Muscle layer of colon (tissue), 2 donors: ENCODE data around the gene DDIT4L.
"Not testable (repeated sequence)": the region's sequence is repeated elsewhere in the genome, so short reads cannot be mapped to it uniquely, and the experiment has no call there.

ENCODE experiments used
- H3K27ac ChIP-seq: one replicate; pipeline ENCODE4 v1.7.0; 2013; ENCODE audit warnings: low read depth, mild to moderate bottlenecking, low read length, moderate library complexity
- H3K27me3 ChIP-seq, 2 donors: one replicate each; pipeline ENCODE4 v1.7.0; 2013; ENCODE audit warnings: low read length in 2 of 2, mild to moderate bottlenecking in 2 of 2; ENCODE audit not compliant: insufficient read depth in 2 of 2, control insufficient read depth in 1 of 2
- H3K36me3 ChIP-seq: one replicate; pipeline ENCODE4 v1.7.0; 2013; ENCODE audit warnings: mild to moderate bottlenecking, low read length; ENCODE audit not compliant: insufficient read depth
- H3K4me1 ChIP-seq: one replicate; pipeline ENCODE4 v1.7.0; 2013; ENCODE audit warnings: mild to moderate bottlenecking, low read length; ENCODE audit not compliant: insufficient read depth
- H3K4me3 ChIP-seq, 2 donors: one replicate each; pipeline ENCODE4 v1.7.0; 2013; ENCODE audit warnings: low read length in 2 of 2, low read depth in 1 of 2, mild to moderate bottlenecking in 1 of 2, moderate library complexity in 1 of 2
- H3K9ac ChIP-seq: one replicate; pipeline ENCODE4 v1.7.0; 2013; ENCODE audit warnings: low read length
- H3K9me3 ChIP-seq: one replicate; pipeline ENCODE4 v1.7.0; 2013; ENCODE audit warnings: mild to moderate bottlenecking, low read length
- donor health status: abdominal sarcoma.
- donor health status: Adenocarcinoma of cecum.

The DDIT4L gene

DNA sequence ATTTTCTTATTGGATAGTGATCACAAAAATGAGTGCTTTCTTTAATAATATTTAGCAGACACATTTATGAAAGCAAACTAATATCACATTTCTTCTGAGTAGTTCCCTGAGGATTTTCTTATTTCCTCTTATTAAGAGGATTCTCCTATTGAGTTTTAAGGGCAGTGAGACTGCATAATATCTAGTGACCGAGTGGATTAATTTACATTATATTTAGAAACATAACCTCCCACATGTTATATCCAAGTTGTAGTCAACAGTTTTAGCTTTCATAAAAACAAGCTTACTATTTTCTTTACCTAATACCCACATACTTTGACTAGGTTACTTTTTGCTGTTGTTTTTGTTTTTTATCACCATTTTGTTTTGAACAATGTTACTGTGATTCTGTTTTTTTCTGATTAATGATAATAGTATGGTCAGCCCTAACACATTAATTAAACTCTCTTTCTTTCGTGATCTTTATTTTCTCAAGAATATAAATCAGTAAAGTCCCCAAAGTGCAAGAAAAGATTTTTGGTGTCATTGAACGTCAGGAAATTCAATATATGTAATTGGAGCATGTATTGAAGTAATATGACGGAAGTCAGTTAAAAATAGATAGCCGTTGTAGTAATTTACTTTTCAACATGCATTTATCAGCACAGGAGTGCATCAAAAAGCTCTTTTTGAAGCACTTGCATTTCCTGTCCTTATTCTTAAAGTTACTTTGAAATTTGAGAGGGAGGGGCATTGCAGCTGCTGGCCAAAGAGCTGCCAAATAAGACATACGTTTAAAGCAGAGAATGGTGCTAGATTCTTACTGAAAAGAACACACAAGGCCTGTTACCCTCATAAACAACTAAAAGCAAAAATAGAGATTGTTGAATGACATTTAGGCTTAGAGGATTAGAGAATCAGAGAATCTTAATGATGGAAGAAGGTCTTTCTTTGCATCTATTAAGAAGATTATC is 25.2 kb downstream of the DDIT4L start:
- no peak overlapping the region for H3K27ac ChIP-seq
- H3K9ac ChIP-seq: no peak overlapping the region
- H3K27me3 ChIP-seq: no peaks in the 10 kb centered on the region
- H3K9me3 ChIP-seq: no peaks in the 10 kb centered on the region
- no peaks in the 10 kb centered on the region for H3K36me3 ChIP-seq
- H3K4me3 ChIP-seq: no peak overlapping the region
- H3K4me1 ChIP-seq: no peaks in the 10 kb centered on the region

DNA sequence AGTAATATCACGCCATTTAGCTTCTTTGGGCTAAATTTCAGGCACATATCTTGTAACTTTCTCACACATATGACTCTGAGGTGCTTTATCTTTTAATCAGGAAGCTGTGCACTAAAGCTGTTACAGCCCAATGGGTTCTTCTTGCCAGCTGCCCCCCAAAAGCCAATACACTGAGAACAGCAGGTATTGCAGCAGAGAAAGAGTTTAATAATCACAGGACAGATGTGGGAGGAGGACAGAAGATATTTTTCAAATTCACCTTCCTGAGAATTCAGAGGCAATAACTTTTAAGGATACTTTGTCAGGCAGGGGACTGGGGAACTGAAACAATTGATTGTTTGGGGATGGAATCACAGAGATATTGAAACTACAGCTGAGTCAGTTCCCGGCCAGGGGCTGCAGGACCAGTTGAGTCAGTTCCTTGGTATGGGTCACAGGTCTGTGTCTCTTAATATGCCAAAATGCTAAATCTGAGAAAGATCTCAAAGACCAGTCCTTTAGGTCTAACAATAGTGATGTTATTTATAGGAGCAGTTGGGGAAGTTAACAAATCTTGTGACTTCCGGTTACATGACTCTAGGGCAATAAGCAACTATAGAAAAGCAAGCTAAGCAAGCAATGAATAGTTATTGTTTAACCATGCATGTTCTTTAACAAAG is 28.1 kb downstream of the DDIT4L start:
- Histone ChIP-seq H3K4me3 (no peak overlapping the region), H3K27ac (no peak overlapping the region), H3K27me3 (no peaks in the 10 kb centered on the region), H3K9me3 (no peaks in the 10 kb centered on the region), H3K4me1 (no peaks in the 10 kb centered on the region), H3K36me3 (no peaks in the 10 kb centered on the region), H3K9ac (no peak overlapping the region)

DNA sequence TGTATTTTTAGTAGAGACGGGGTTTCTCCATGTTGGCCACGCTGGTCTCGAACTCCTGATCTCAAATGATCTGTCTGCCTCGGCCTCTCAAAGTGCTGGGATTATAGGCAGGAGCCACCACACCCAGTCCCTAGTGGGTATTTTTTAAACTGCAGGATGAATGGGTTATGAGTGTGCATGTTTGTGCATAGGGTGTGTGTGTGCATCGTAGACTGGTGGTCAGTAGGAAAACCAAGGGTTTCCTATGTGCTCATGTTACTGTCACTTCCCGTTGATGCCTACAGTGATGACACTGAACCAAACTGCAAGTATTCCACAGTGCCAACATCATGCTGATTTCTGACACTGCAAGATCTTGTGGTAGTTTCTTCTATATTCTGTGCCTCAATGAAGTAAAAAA is 41.1 kb downstream of the DDIT4L start:
- peaks cover 32% of the 10 kb centered on the region for H3K4me1 ChIP-seq
- no peak overlapping the region for H3K9ac ChIP-seq
- no peaks in the 10 kb centered on the region for H3K27me3 ChIP-seq
- no peak overlapping the region for H3K4me3 ChIP-seq
- no peak overlapping the region for H3K27ac ChIP-seq
- no peaks in the 10 kb centered on the region for H3K9me3 ChIP-seq
- H3K36me3 ChIP-seq: no peaks in the 10 kb centered on the region

DNA sequence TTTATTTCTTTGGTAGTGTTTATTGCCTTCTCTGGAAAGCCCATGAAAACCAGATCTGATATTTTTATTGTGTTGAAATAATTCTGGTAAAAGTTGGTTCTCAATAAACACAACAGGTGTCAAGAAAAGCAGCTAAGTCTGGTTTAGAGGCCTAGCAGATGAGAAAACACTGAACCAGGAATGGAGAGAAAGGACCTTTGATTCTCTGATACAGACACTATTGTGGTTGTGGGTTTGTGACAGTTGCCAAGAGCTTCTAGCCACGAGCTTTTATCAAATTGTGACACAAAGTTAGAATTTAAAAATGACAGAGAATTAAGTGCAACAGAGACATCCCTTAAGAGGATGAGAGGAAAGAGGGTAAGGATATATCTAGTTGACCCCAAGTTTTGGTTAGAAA is 42.6 kb downstream of the DDIT4L start:
- Histone ChIP-seq H3K9ac (no peak overlapping the region), H3K27ac (no peak overlapping the region), H3K27me3 (no peaks in the 10 kb centered on the region), H3K36me3 (no peaks in the 10 kb centered on the region), H3K9me3 (no peaks in the 10 kb centered on the region), H3K4me3 (no peak overlapping the region), H3K4me1 (peaks cover 32% of the 10 kb centered on the region)

DNA sequence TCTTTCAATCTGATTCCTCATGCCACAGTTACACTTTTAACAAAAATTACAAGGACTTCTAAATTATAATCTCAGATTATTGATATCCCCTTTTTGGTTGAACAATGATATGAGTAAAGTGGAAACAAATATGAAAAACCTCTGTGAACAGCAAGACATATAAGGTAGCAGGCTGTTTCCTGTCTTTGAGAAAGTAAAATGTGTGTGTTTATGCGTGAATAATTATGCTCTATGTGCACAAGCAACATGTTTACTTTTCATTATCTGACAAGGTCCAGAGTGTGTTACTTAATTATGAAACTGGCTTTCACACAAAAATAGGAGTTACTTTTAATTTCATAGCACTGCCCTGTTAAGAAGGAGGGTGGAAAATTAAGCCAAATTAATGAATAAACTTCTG is 43.1 kb downstream of the DDIT4L start:
- no peak overlapping the region for H3K27ac ChIP-seq
- no peaks in the 10 kb centered on the region for H3K9me3 ChIP-seq
- no peak overlapping the region for H3K9ac ChIP-seq
- H3K36me3 ChIP-seq: no peaks in the 10 kb centered on the region
- H3K4me3 ChIP-seq: no peak overlapping the region
- H3K27me3 ChIP-seq: no peaks in the 10 kb centered on the region
- H3K4me1 ChIP-seq: peaks cover 32% of the 10 kb centered on the region

DNA sequence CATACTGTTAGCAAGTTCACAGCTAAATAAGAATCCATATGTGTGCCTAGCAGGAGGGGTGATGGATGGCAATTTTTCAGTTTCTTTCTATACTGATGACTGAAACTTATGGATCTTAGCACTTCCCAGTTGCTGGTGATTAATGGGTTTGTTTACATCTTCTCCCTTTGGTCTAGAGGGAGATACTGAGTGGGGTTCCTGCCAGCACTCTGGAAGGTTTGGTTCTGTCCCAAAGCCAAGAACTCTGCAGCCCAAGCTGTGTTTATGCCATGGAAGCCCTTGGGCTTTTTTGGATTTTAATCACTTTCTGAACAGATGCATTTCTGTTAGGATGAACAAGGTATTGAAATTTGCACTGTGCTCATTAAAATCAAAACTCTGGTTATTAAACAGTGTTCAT is 43.5 kb downstream of the DDIT4L start:
- H3K4me1 ChIP-seq: peaks cover 32% of the 10 kb centered on the region
- H3K27me3 ChIP-seq: no peaks in the 10 kb centered on the region
- no peaks in the 10 kb centered on the region for H3K36me3 ChIP-seq
- H3K27ac ChIP-seq: no peak overlapping the region
- no peak overlapping the region for H3K4me3 ChIP-seq
- H3K9ac ChIP-seq: no peak overlapping the region
- no peaks in the 10 kb centered on the region for H3K9me3 ChIP-seq

DNA sequence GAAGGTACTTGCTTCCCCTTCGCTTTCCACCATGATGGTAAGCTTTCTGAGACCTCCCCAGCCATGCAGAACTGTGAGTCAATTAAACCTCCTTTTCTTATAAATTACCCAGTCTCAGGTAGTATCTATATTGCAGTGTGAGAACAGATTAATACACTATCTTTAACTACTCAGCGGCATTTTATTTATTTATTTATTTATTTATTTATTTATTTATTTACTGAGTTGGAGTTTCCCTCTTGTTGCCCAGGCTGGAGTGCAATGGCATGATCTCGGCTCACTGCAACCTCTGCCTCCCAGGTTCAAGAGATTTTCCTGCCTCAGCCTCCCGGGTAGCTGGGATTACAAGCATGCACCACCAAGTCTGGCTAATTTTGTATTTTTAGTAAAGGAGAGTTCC is 52.9 kb downstream of the DDIT4L start:
- H3K27me3 ChIP-seq, H3K9me3 ChIP-seq, H3K4me3 ChIP-seq, H3K36me3 ChIP-seq, H3K4me1 ChIP-seq, H3K27ac ChIP-seq, H3K9ac ChIP-seq: not testable (repeated sequence)
